IPS-15b (cell line): Measurements from ENCODE around the gene MAP3K12.

Source experiments
- H3K27me3 ChIP-seq: one replicate; pipeline ENCODE4 v1.6.1; 2013; ENCODE audit warnings: low read length; ENCODE audit not compliant: control insufficient read depth, insufficient read depth
- H3K36me3 ChIP-seq: one replicate; pipeline ENCODE4 v1.6.1; 2013; ENCODE audit warnings: low read length; ENCODE audit not compliant: control insufficient read depth, insufficient read depth
- H3K4me1 ChIP-seq: one replicate; pipeline ENCODE4 v1.6.1; 2013; ENCODE audit warnings: mild to moderate bottlenecking, low read length; ENCODE audit not compliant: control insufficient read depth, insufficient read depth
- H3K4me3 ChIP-seq: one replicate; pipeline ENCODE4 v1.5.1; 2013; ENCODE audit warnings: low read depth, low read length
- H3K9ac ChIP-seq: one replicate; pipeline ENCODE4 v1.6.1; 2013; ENCODE audit warnings: low read depth, mild to moderate bottlenecking, low read length
- H3K9me3 ChIP-seq: one replicate; pipeline ENCODE4 v1.6.1; 2013; ENCODE audit warnings: mild to moderate bottlenecking, low read length; ENCODE audit not compliant: control insufficient read depth, insufficient read depth

MAP3K12 gene

DNA sequence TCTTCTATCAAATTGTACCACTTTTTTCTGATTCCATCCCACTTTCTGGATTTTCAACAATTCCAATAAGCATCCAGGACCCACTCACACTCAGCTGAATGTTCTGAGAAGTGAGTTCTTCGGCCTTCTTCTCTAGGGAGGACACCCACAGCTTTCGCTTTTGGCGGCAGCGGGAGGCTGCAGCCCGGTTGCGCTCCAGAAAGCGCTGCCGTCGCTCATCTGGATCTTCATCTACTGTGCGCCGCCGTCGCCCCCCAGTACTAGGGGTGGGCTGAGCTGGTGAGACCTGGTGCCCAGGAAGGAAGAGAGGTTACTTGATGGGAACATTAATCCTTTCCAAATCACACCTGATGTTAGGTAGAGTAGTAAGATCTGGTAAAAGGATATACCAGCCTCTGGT is 25.2 kb upstream of the MAP3K12 start:
- no peak overlapping the region for H3K9ac ChIP-seq
- H3K36me3 ChIP-seq: peaks cover 3% of the 10 kb centered on the region
- H3K27me3 ChIP-seq: no peaks in the 10 kb centered on the region
- H3K4me3 ChIP-seq: no peak overlapping the region
- H3K9me3 ChIP-seq: no peaks in the 10 kb centered on the region
- no peaks in the 10 kb centered on the region for H3K4me1 ChIP-seq

DNA sequence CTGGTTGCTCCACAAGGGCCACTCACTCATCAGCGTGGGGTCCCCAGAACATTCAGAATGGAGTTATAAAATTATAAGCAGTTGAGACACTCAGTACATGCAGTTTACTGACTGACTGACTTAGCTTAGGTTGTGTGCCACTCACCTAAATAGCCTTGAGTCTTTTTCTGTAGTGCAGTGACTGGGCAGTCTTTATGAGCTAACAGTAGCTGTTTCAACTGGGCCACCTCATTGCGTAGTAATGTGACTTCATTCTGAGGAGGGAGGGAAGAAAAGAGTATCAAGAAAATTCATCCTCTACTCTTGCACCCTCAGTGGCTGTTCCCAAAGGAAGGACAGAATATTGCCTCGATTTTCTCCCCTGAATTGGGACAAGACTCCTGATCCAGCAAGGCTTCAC is 23.9 kb upstream of the MAP3K12 start:
- no peaks in the 10 kb centered on the region for H3K4me1 ChIP-seq
- H3K27me3 ChIP-seq: no peaks in the 10 kb centered on the region
- H3K9ac ChIP-seq: no peak overlapping the region
- H3K36me3 ChIP-seq: peaks cover 3% of the 10 kb centered on the region
- H3K4me3 ChIP-seq: no peak overlapping the region
- H3K9me3 ChIP-seq: no peaks in the 10 kb centered on the region

GRCh38 chr12:53518381-53518780 is 19.1 kb upstream of the MAP3K12 start:
- no peaks in the 10 kb centered on the region for H3K27me3 ChIP-seq
- no peak overlapping the region for H3K9ac ChIP-seq
- no peak overlapping the region for H3K4me3 ChIP-seq
- no peaks in the 10 kb centered on the region for H3K9me3 ChIP-seq
- H3K36me3 ChIP-seq: peaks cover 9% of the 10 kb centered on the region
- H3K4me1 ChIP-seq: no peaks in the 10 kb centered on the region

GRCh38 chr12:53516758-53517455 is 17.6 kb upstream of the MAP3K12 start:
- Histone ChIP-seq H3K9me3 (no peaks in the 10 kb centered on the region), H3K4me3 (no peak overlapping the region), H3K36me3 (peaks cover 5% of the 10 kb centered on the region), H3K9ac (no peak overlapping the region), H3K27me3 (no peaks in the 10 kb centered on the region), H3K4me1 (no peaks in the 10 kb centered on the region)

DNA sequence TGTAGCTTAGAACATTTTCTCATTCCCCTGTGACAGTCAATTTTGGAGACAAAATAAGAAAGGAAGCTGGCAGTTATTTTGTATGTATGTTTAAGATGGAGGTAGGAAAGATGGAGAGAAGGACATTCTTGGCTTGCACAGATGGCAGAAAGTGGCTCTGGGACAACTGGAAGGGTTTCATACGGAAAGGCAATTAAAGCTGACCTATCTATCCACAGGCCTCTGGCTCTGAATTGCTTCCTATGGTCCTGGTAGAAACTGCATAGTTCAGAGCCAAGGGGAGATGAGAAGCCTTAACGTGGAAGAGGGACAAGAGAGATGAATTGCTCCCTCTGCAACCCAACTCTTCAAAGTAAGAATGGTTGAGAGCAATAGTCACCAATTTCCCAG is 16.0 kb upstream of the MAP3K12 start:
- no peaks in the 10 kb centered on the region for H3K27me3 ChIP-seq
- H3K9me3 ChIP-seq: no peaks in the 10 kb centered on the region
- no peak overlapping the region for H3K4me3 ChIP-seq
- peaks cover 5% of the 10 kb centered on the region for H3K36me3 ChIP-seq
- no peaks in the 10 kb centered on the region for H3K4me1 ChIP-seq
- H3K9ac ChIP-seq: no peak overlapping the region

DNA sequence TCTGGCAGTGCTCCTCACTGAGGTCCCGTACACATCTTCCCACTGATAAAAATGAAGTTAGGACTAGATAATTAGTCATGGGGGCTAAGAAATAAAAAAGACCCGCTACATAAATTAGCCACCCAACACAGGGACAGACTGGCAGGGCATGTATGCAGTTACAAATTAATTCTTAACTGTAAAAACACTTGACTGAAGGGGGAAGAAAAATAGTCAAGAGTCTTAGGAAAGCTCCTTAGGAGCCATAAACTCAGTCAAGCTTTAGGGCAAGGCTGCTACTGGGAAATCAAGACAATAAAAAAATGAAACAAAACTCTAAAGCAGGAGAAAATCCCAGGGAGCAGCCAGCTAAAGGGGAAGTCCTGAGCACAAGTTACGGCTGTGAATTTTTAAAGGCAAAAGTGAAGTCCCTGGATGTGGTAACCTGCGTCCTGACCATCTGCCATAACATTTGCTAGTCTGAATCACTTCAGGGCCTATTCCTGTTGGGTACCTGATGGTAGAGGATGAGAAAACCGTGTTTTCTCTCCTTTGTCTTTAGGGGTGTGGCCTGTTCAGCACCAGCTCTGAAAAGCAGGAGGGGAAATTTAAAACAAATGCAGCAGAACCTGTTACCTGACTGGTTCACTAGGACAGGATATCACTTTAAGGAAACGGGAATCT is 15.5 kb upstream of the MAP3K12 start:
- peaks cover 5% of the 10 kb centered on the region for H3K36me3 ChIP-seq
- no peaks in the 10 kb centered on the region for H3K27me3 ChIP-seq
- no peaks in the 10 kb centered on the region for H3K9me3 ChIP-seq
- no peak overlapping the region for H3K9ac ChIP-seq
- no peaks in the 10 kb centered on the region for H3K4me1 ChIP-seq
- H3K4me3 ChIP-seq: no peak overlapping the region

GRCh38 chr12:53513712-53514410 is 14.6 kb upstream of the MAP3K12 start:
- H3K9ac ChIP-seq: no peak overlapping the region
- H3K36me3 ChIP-seq: peaks cover 5% of the 10 kb centered on the region
- H3K27me3 ChIP-seq: no peaks in the 10 kb centered on the region

DNA sequence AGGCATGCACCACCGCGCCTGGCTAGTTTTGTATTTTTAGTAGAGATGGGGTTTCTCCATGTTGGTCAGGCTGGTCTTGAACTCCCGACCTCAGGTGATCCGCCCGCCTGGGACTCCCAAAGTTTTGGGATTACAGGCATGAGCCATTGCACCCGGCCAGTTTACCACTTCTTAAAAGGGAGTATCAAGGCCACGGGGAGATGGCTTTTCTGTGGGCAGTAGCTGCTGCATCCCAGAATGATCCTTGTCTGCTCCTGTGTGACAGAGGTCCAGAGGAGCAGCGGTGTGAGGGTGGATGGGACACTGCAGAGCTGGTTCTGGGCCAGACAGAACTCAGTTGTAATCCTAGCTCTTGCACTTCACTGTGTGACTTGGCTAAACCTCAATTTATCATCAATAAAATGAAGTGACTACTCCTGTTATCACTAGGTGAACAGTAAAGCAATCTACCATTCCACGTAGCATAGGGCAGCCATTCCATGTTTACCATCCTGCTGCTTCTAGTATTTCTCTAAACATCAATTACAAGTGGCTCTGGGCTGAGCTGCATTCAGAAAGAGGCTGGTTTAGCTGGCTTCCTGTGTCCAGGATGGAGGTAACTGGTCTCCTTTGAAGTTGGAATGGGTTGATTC is 11.0 kb upstream of the MAP3K12 start:
- H3K4me1 ChIP-seq: peaks cover 2% of the 10 kb centered on the region
- no peaks in the 10 kb centered on the region for H3K27me3 ChIP-seq
- no peak overlapping the region for H3K4me3 ChIP-seq
- no peaks in the 10 kb centered on the region for H3K9me3 ChIP-seq
- H3K9ac ChIP-seq: no peak overlapping the region
- H3K36me3 ChIP-seq: peaks cover 13% of the 10 kb centered on the region

More at GRCh38 chr12:53513712-53514410, 14.6 kb upstream of the MAP3K12 start:
- Histone ChIP-seq H3K4me3 (no peak overlapping the region), H3K9me3 (no peaks in the 10 kb centered on the region), H3K4me1 (no peaks in the 10 kb centered on the region)

- Histone ChIP-seq H3K4me1 (peaks cover 2% of the 10 kb centered on the region), H3K4me3 (no peak overlapping the region), H3K36me3 (peaks cover 24% of the 10 kb centered on the region), H3K27me3 (no peaks in the 10 kb centered on the region), H3K9ac (no peak overlapping the region), H3K9me3 (no peaks in the 10 kb centered on the region)
Observed at GRCh38 chr12:53508534-53509170, 9.4 kb upstream of the MAP3K12 start.

DNA sequence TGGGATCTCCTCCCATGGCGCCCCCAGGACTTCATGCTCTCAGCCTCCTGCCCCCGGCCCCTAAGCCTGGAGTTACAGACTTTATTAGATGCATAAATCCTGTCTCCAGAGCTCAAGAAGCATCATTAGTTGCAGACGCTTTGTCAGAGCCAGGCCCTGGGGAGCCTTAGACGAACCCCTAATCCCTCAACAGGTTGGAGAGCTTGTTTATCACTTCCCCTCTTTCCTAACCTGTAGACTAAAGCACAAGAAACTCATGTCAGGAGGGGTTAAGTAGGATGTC is 8.3 kb upstream of the MAP3K12 start:
- Histone ChIP-seq H3K9ac (peak overlapping the region; percentile 16), H3K4me1 (peaks cover 2% of the 10 kb centered on the region), H3K36me3 (peaks cover 29% of the 10 kb centered on the region), H3K9me3 (no peaks in the 10 kb centered on the region), H3K4me3 (no peak overlapping the region), H3K27me3 (no peaks in the 10 kb centered on the region)

- no peak within 1 kb of the TSS for H3K4me3 ChIP-seq
- H3K9ac ChIP-seq: peak within 1 kb of the TSS; percentile 16
- no peaks in the 10 kb centered on the region for H3K27me3 ChIP-seq
- H3K9me3 ChIP-seq: no peaks in the 10 kb centered on the region
- peaks cover 29% of the 10 kb centered on the region for H3K36me3 ChIP-seq
- peaks cover 2% of the 10 kb centered on the region for H3K4me1 ChIP-seq
Observed at GRCh38 chr12:53506881-53507602, 7.8 kb upstream of the MAP3K12 start, which contains the start of gene NPFF. Gene NPFF, minus strand, starts transcription at chr12:53507484. Its CDS starts 10 bp downstream, at chr12:53507474.
